H9 (cell line): ENCODE measurements around the gene CDH24. TPM values are rescaled to one million over a fixed set of nuclear protein-coding genes. Genes with fewer than 3 reads are reported as not detected.

Experiments used
- DNase-seq: peaks from one replicate; pipeline ENCODE4 v3.0.0-alpha.2; 2017
- H2AFZ ChIP-seq: one replicate; pipeline ENCODE4 v1.6.1; 2013; ENCODE audit warnings: mild to moderate bottlenecking, low read length, control low read depth, moderate library complexity
- H2AK5ac ChIP-seq: 2 replicates; pipeline ENCODE4 v1.6.1; 2013; ENCODE audit warnings: low read length, control low read depth, mixed read lengths; ENCODE audit not compliant: insufficient read length
- H2BK120ac ChIP-seq: one replicate; pipeline ENCODE4 v1.6.1; 2013; ENCODE audit warnings: low read depth, mild to moderate bottlenecking, low read length, control low read depth, inconsistent platforms; ENCODE audit not compliant: poor library complexity, severe bottlenecking
- H2BK12ac ChIP-seq: 2 replicates; pipeline ENCODE4 v1.6.1; 2013; ENCODE audit warnings: low read length, control low read depth, mixed read lengths, low read depth; ENCODE audit not compliant: insufficient read length
- H2BK15ac ChIP-seq: 2 replicates; pipeline ENCODE4 v1.6.1; 2013; ENCODE audit warnings: low read depth, low read length, control low read depth
- H2BK20ac ChIP-seq: one replicate; pipeline ENCODE4 v1.6.1; 2013; ENCODE audit warnings: low read depth, mild to moderate bottlenecking, low read length, control low read depth, inconsistent platforms; ENCODE audit not compliant: poor library complexity, severe bottlenecking
- H2BK5ac ChIP-seq: 2 replicates; pipeline ENCODE4 v1.6.1; 2013; ENCODE audit warnings: low read length, control low read depth, mixed read lengths; ENCODE audit not compliant: insufficient read length
- H3K14ac ChIP-seq: 2 replicates; pipeline ENCODE4 v1.6.1; 2013; ENCODE audit warnings: low read length, control low read depth; ENCODE audit not compliant: insufficient read depth
- H3K18ac ChIP-seq: 2 replicates; pipeline ENCODE4 v1.6.1; 2013; ENCODE audit warnings: low read depth, mild to moderate bottlenecking, mixed read lengths, low read length, control low read depth; ENCODE audit not compliant: insufficient read length
- H3K23ac ChIP-seq: 2 replicates; pipeline ENCODE4 v1.6.1; 2013; ENCODE audit warnings: low read length, control low read depth, mixed read lengths, low read depth; ENCODE audit not compliant: insufficient read length
- H3K23me2 ChIP-seq: 2 replicates; pipeline ENCODE4 v1.6.1; 2013; ENCODE audit warnings: low read depth, mild to moderate bottlenecking, mixed read lengths, low read length, control low read depth; ENCODE audit not compliant: insufficient read length, poor library complexity, severe bottlenecking
- H3K27ac ChIP-seq: 2 replicates; pipeline ENCODE4 v1.5.1; 2013; ENCODE audit warnings: low read length, control low read depth, mixed read lengths, low read depth; ENCODE audit not compliant: insufficient read length
- H3K27me3 ChIP-seq: 2 replicates; pipeline ENCODE4 v1.6.1; 2013; ENCODE audit warnings: low read length, control low read depth, inconsistent platforms; ENCODE audit not compliant: insufficient read depth
- H3K4ac ChIP-seq: 2 replicates; pipeline ENCODE4 v1.6.1; 2013; ENCODE audit warnings: low read depth, mild to moderate bottlenecking, control low read depth, inconsistent platforms, low read length, moderate library complexity
- H3K4me1 ChIP-seq: 2 replicates; pipeline ENCODE4 v1.6.1; 2013; ENCODE audit warnings: low read length, control low read depth, inconsistent platforms; ENCODE audit not compliant: insufficient read depth
- H3K4me2 ChIP-seq: 2 replicates; pipeline ENCODE4 v1.6.1; 2013; ENCODE audit warnings: low read length, control low read depth, mixed read lengths; ENCODE audit not compliant: insufficient read length, insufficient read depth
- H3K56ac ChIP-seq: 2 replicates; pipeline ENCODE4 v1.6.1; 2013; ENCODE audit warnings: low read depth, mild to moderate bottlenecking, mixed read lengths, low read length, control low read depth; ENCODE audit not compliant: insufficient read length
- H3K79me1 ChIP-seq: 2 replicates; pipeline ENCODE4 v1.6.1; 2013; ENCODE audit warnings: low read depth, mild to moderate bottlenecking, moderate library complexity, low read length, control low read depth, inconsistent platforms; ENCODE audit not compliant: insufficient read depth, poor library complexity, severe bottlenecking
- H3K79me2 ChIP-seq: 2 replicates; pipeline ENCODE4 v1.6.1; 2013; ENCODE audit warnings: low read length, control low read depth, inconsistent platforms; ENCODE audit not compliant: insufficient read depth
- H3K9ac ChIP-seq: 2 replicates; pipeline ENCODE4 v1.6.1; 2013; ENCODE audit warnings: low read length, control low read depth, mixed read lengths; ENCODE audit not compliant: insufficient read length; ENCODE audit errors: extremely low read depth
- H3K9me3 ChIP-seq: one replicate; pipeline ENCODE4 v1.6.1; 2013; ENCODE audit warnings: low read depth, low read length, inconsistent platforms; ENCODE audit not compliant: control insufficient read depth
- H3T11ph ChIP-seq: one replicate; pipeline ENCODE4 v1.6.1; 2013; ENCODE audit warnings: mild to moderate bottlenecking, low read length, control low read depth, inconsistent platforms
- H4K20me1 ChIP-seq: one replicate; pipeline ENCODE4 v1.6.1; 2013; ENCODE audit not compliant: control insufficient read depth, insufficient read length, insufficient read depth
- H4K5ac ChIP-seq: 2 replicates; pipeline ENCODE4 v1.6.1; 2013; ENCODE audit warnings: low read depth, mild to moderate bottlenecking, mixed read lengths, low read length, control low read depth; ENCODE audit not compliant: insufficient read length
- H4K8ac ChIP-seq: replicated peaks from 2 replicates; pipeline ENCODE4 v1.6.1; 2013; ENCODE audit warnings: low read length, control low read depth, mixed read lengths, low read depth; ENCODE audit not compliant: insufficient read length
- H4K91ac ChIP-seq: 2 replicates; pipeline ENCODE4 v1.6.1; 2013; ENCODE audit warnings: low read depth, mild to moderate bottlenecking, moderate library complexity, mixed read lengths, low read length, control low read depth; ENCODE audit not compliant: insufficient read length
- H3K27ac Mint-ChIP-seq, 3 experiments: 2 replicates in 2 of 3; 3 replicates in 1 of 3; pipeline ENCODE4 v1.8.0; 2020 to 2021; ENCODE audit warnings: mixed read lengths in 3 of 3, mild to moderate bottlenecking in 1 of 3, moderate library complexity in 1 of 3
- H3K27me3 Mint-ChIP-seq: 2 replicates; pipeline ENCODE4 v1.8.0; 2021; ENCODE audit warnings: low read depth, mild to moderate bottlenecking, moderate library complexity, mixed read lengths
- H3K36me3 Mint-ChIP-seq, 3 experiments: 2 replicates in 2 of 3; 3 replicates in 1 of 3; pipeline ENCODE4 v1.8.0; 2020 to 2021; ENCODE audit warnings: low read depth in 3 of 3, mixed read lengths in 3 of 3; ENCODE audit not compliant: insufficient read depth in 1 of 3
- H3K4me1 Mint-ChIP-seq, 2 experiments: 2 replicates each; pipeline ENCODE4 v1.8.0; 2020; ENCODE audit warnings: mixed read lengths in 2 of 2
- H3K4me3 Mint-ChIP-seq, 2 experiments: 2 replicates in 1 of 2; 3 replicates in 1 of 2; pipeline ENCODE4 v1.8.0; 2020 to 2021; ENCODE audit warnings: mild to moderate bottlenecking in 2 of 2, mixed read lengths in 2 of 2, moderate library complexity in 1 of 2
- H3K9me3 Mint-ChIP-seq, 2 experiments: 2 replicates in 1 of 2; 3 replicates in 1 of 2; pipeline ENCODE4 v1.8.0; 2020; ENCODE audit warnings: mild to moderate bottlenecking in 2 of 2, mixed read lengths in 2 of 2, moderate library complexity in 1 of 2
- CTCF ChIP-seq: fragments of 200-600 bp; sonication (generic); conservative IDR thresholded peaks from 3 replicates; pipeline ENCODE4 v1.8.0; 2021; ENCODE audit warnings: antibody characterized with exemption, mild to moderate bottlenecking
- WGBS: extraction: QIAGEN DNeasy Blood & Tissue Kit; methylation state at CpG from one replicate; pipeline ENCODE4 v1.1.7; 2013; ENCODE audit warnings: missing lambda C conversion rate, low lambda C conversion rate, mixed read lengths; ENCODE audit not compliant: insufficient read length; ENCODE audit errors: extremely low coverage; 5-methylcytosine and 5-hydroxymethylcytosine counted together
- total RNA-seq: library from RNA; stranded (reverse); gene quantifications from 2 replicates; pipeline ENCODE4 v1.2.1, GENCODE V29; 2021

Gene CDH24
- total RNA-seq, 1 experiment from 2014 or later: 16.7 TPM

- no peaks in the 10 kb centered on the region for H3K9me3 Mint-ChIP-seq
- no peak overlapping the region for H2BK5ac ChIP-seq
These were observed 44.1 kb upstream of the CDH24 start for GRCh38 chr14:23101213-23101970.

More at GRCh38 chr14:23101213-23101970, 44.1 kb upstream of the CDH24 start:
- no peak for DNase-seq
- Histone ChIP-seq H2BK120ac (no peak overlapping the region), H3T11ph (no peak overlapping the region), H4K91ac (no peak overlapping the region), H3K23ac (no peak overlapping the region), H3K79me1 (peaks cover 2% of the 10 kb centered on the region), H2BK12ac (no peak overlapping the region), H4K5ac (no peak overlapping the region), H3K27ac (no peak overlapping the region), H3K4ac (no peak overlapping the region), H4K20me1 (no peaks in the 10 kb centered on the region), H3K14ac (no peak overlapping the region), H2BK15ac (no peak overlapping the region), H3K23me2 (no peaks in the 10 kb centered on the region), H3K18ac (no peak overlapping the region), H2AK5ac (no peak overlapping the region), H3K79me2 (peaks cover 4% of the 10 kb centered on the region; the same call in 1 of the 2 replicates), H3K4me2 (no peak overlapping the region), H2BK20ac (no peak overlapping the region), H3K4me1 (no peaks in the 10 kb centered on the region; the same call in 1 of the 2 replicates), H3K9me3 (no peaks in the 10 kb centered on the region), H2AFZ (no peak overlapping the region), H3K56ac (no peak overlapping the region), H3K27me3 (no peaks in the 10 kb centered on the region), H3K9ac (no peak overlapping the region), H4K8ac (no peak overlapping the region)
- peaks cover 27% of the 10 kb centered on the region for H3K27me3 Mint-ChIP-seq
- no peak overlapping the region for H3K4me3 Mint-ChIP-seq
- peaks cover 51 to 62% of the 10 kb centered on the region in 2 experiments for H3K4me1 Mint-ChIP-seq
- H3K27ac Mint-ChIP-seq: no peak overlapping the region
- peaks cover 11 to 25% (median 24%) of the 10 kb centered on the region in 3 experiments for H3K36me3 Mint-ChIP-seq
- no CpG with 5 or more reads among the region's 6 CpGs for WGBS
- TF ChIP-seq CTCF: no peak
